Measurements from ENCODE around the gene DLGAP1. TPM values are rescaled to one million over a fixed set of nuclear protein-coding genes. Genes with fewer than 3 reads are reported as not detected.

DLGAP1 gene
- total and polyA plus RNA-seq, 2 of the 13 experiments (the other 11 are each of a cell fraction or from before 2014, with no cell fraction given) = 0.01 TPM; not detected in 1

GRCh38 chr18:3654442-3655253 is 800.5 kb downstream of the DLGAP1 start:
- H3K9ac ChIP-seq (ENCODE audit: insufficient read depth, low read depth, low read length) = peak overlapping the region; percentile 18; the same call in 1 of the 2 replicates
- peak overlapping the region; percentile 38 for H2AFZ ChIP-seq (ENCODE audit: low read length)
- in situ Hi-C loops (cut with HindIII; ENCODE audit: extremely low pct_ligation_motif_present, low pct_unique_long_range_greater_than_20kb) (no loop called here), intact Hi-C loops (cut with micrococcal nuclease; ENCODE audit: unreplicated experiment) (loop anchor here (5.0 kb wide), 1 partner anchor 37 kb away; no protein-coding TSS in a partner anchor)
- 71% methylated on average over 11 of the region's 11 CpGs for WGBS (ENCODE audit: low lambda C conversion rate)
- FAIRE-seq (no peak), ATAC-seq (peak; percentile 36), DNase-seq (ENCODE audit: low spot score) (peak; percentile 72)
- no peaks in the 10 kb centered on the region for H4K20me1 ChIP-seq (ENCODE audit: insufficient read depth, low read length)
- no peaks in the 10 kb centered on the region for H3K36me3 ChIP-seq (replicated peaks in 1 of 2; ENCODE audit: control insufficient read depth in 1 of 2, insufficient read depth in 2 of 2, low read length in 2 of 2)
- peak overlapping the region; percentile 67 for H3K27ac ChIP-seq (ENCODE audit: extremely low read length, insufficient read depth, low read length)
- H3K79me2 ChIP-seq (ENCODE audit: insufficient read depth, low read length) = no peaks in the 10 kb centered on the region
- no peak overlapping the region; the same call in 1 of the 2 replicates for H3K4me2 ChIP-seq (ENCODE audit: low read depth, low read length)
- no peaks in the 10 kb centered on the region for H3K27me3 ChIP-seq (ENCODE audit: control insufficient read depth in 1 of 2, insufficient read depth in 2 of 2, low read length in 2 of 2)
- peaks cover 68% of the 10 kb centered on the region for H3K4me1 ChIP-seq (ENCODE audit: insufficient read depth, low read length)
- H3K9me3 ChIP-seq (ENCODE audit: low read length) = no peaks in the 10 kb centered on the region
- POLR2A ChIA-PET = interaction anchor here (0.9 to 5.3 kb wide), 4 partner anchors 11 to 59 kb away, joined by 3 to 47 read pairs (median 20); no protein-coding TSS in a partner anchor
- CTCF ChIA-PET (ENCODE audit: low intra/inter-chr PET ratio, low total read pairs) = no interaction called here
- H3K4me3 ChIP-seq (replicated peaks in 1 of 3; ENCODE audit: insufficient read depth in 1 of 3, low read depth in 2 of 3, low read length in 3 of 3) = no peak overlapping the region
- BruUV-seq (replicated peaks) = no TSS peak
- TF ChIP-seq ZNF274 (CRISPR knock-in tag; IDR thresholded peaks at IDR 0.05) (no peak), ARHGAP35 (CRISPR knock-in tag; IDR thresholded peaks at IDR 0.05; ENCODE audit: borderline replicate concordance) (no peak), ZNF563 (CRISPR knock-in tag; IDR thresholded peaks at IDR 0.05) (no peak), RBM22 (optimal IDR thresholded peaks at IDR 0.05; ENCODE audit: low read length) (no peak), ZBTB37 (CRISPR knock-in tag; IDR thresholded peaks at IDR 0.05) (no peak), NFE2 (CRISPR knock-in tag; IDR thresholded peaks at IDR 0.05) (no peak), SIX4 (CRISPR knock-in tag; IDR thresholded peaks at IDR 0.05) (peak; percentile 56; the same call in 1 of the 2 replicates), PAX8 (CRISPR knock-in tag; IDR thresholded peaks at IDR 0.05; ENCODE audit: borderline replicate concordance) (no peak), TGIF2 (CRISPR knock-in tag; IDR thresholded peaks at IDR 0.05) (no peak), POGK (CRISPR knock-in tag; conservative IDR thresholded peaks at IDR 0.05) (no peak), GATAD2A (CRISPR knock-in tag; IDR thresholded peaks at IDR 0.05) (no peak; the same call in 1 of the 2 replicates), ZNF547 (CRISPR knock-in tag; IDR thresholded peaks at IDR 0.05) (no peak), STAG1 (CRISPR knock-in tag; IDR thresholded peaks at IDR 0.05) (no peak), ISL2 (CRISPR knock-in tag; IDR thresholded peaks at IDR 0.05) (peak; percentile 50; the same call in 1 of the 2 replicates), CBX1 (IDR thresholded peaks at IDR 0.05; ENCODE audit: low read depth) (no peak), KLF9 (CRISPR knock-in tag; IDR thresholded peaks at IDR 0.05; ENCODE audit: low read depth) (no peak), ZNF260 (CRISPR knock-in tag; IDR thresholded peaks at IDR 0.05; ENCODE audit: borderline replicate concordance, low read depth) (no peak), MED1 (CRISPR knock-in tag; IDR thresholded peaks at IDR 0.05) (peak; percentile 47; the same call in 1 of the 2 replicates)
- TF ChIP-seq, protein P1, sequence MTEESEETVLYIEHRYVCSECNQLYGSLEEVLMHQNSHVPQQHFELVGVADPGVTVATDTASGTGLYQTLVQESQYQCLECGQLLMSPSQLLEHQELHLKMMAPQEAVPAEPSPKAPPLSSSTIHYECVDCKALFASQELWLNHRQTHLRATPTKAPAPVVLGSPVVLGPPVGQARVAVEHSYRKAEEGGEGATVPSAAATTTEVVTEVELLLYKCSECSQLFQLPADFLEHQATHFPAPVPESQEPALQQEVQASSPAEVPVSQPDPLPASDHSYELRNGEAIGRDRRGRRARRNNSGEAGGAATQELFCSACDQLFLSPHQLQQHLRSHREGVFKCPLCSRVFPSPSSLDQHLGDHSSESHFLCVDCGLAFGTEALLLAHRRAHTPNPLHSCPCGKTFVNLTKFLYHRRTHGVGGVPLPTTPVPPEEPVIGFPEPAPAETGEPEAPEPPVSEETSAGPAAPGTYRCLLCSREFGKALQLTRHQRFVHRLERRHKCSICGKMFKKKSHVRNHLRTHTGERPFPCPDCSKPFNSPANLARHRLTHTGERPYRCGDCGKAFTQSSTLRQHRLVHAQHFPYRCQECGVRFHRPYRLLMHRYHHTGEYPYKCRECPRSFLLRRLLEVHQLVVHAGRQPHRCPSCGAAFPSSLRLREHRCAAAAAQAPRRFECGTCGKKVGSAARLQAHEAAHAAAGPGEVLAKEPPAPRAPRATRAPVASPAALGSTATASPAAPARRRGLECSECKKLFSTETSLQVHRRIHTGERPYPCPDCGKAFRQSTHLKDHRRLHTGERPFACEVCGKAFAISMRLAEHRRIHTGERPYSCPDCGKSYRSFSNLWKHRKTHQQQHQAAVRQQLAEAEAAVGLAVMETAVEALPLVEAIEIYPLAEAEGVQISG (CRISPR knock-in tag; IDR thresholded peaks at IDR 0.05) = no peak

All from HepG2 (cell line).